A673 (cell line): Measurements from ENCODE around the gene CUX1.

Source experiments
- CTCF ChIP-seq: fragments of 300-800, 200-600 bp; sonication (generic); conservative IDR thresholded peaks from 2 replicates; pipeline ENCODE4 v1.5.1; 2017; ENCODE audit warnings: low read depth, mild to moderate bottlenecking, antibody characterized with exemption, low read length, moderate library complexity, mixed read lengths
- EZH2 ChIP-seq: fragments of 200-600 bp; sonication (generic); IDR thresholded peaks from 2 replicates; pipeline ENCODE4 v1.6.1; 2017; ENCODE audit warnings: borderline replicate concordance, low read depth, mild to moderate bottlenecking, mixed read lengths, antibody characterized with exemption, low read length; ENCODE audit not compliant: poor library complexity, severe bottlenecking

- TF ChIP-seq CTCF (no peak), EZH2 (no peak)
Observed at GRCh38 chr7:102318482-102318971, 501.1 kb downstream of the CUX1 start.
